ENCODE results near the gene RTP1.

DNA sequence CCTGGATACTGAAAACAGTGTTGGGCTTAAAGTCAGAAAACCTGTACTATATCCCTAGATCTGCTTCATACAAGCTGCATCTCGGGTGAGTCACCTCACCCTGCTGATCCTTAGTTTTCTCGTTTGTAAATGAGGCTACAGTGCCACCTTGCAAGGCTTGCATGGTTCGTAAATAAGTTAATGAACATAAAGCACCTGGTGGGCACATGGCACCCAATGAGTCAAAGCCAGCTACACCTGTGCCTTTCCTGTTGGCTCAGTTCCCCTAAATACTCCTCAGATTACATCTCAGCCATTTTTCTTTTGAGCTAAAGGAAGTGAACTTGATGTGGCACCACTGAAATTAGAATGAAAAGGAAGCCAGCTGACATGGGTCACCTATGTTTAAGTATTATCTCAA is 26.5 kb downstream of the RTP1 start:
- no peak for TF ChIP-seq EP300 (IDR thresholded peaks at IDR 0.05)
- no peak for TF ChIP-seq POLR2A (IDR thresholded peaks at IDR 0.05)
- TF ChIP-seq, protein P1, sequence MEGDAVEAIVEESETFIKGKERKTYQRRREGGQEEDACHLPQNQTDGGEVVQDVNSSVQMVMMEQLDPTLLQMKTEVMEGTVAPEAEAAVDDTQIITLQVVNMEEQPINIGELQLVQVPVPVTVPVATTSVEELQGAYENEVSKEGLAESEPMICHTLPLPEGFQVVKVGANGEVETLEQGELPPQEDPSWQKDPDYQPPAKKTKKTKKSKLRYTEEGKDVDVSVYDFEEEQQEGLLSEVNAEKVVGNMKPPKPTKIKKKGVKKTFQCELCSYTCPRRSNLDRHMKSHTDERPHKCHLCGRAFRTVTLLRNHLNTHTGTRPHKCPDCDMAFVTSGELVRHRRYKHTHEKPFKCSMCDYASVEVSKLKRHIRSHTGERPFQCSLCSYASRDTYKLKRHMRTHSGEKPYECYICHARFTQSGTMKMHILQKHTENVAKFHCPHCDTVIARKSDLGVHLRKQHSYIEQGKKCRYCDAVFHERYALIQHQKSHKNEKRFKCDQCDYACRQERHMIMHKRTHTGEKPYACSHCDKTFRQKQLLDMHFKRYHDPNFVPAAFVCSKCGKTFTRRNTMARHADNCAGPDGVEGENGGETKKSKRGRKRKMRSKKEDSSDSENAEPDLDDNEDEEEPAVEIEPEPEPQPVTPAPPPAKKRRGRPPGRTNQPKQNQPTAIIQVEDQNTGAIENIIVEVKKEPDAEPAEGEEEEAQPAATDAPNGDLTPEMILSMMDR (IDR thresholded peaks at IDR 0.05): no peak
